ENCODE data around the gene NPAS2.

Gene NPAS2

GRCh38 chr2:101025561-101025960, 205.6 kb downstream of the NPAS2 start:
- no peak for DNase-seq

GRCh38 chr2:101026253-101026701, 206.3 kb downstream of the NPAS2 start:
- DNase-seq, result no peak

GRCh38 chr2:101026923-101027469, 207.1 kb downstream of the NPAS2 start:
- no peak for DNase-seq

- no peak for DNase-seq
These were observed 207.9 kb downstream of the NPAS2 start for GRCh38 chr2:101027852-101028251.

GRCh38 chr2:101030866-101031554, 211.1 kb downstream of the NPAS2 start:
- DNase-seq, result peak in 1 of 2 donors; percentile 4

- no peak for DNase-seq
These were observed 212.3 kb downstream of the NPAS2 start for GRCh38 chr2:101032084-101032776.

GRCh38 chr2:101036562-101036961, 216.6 kb downstream of the NPAS2 start:
- no peak for DNase-seq

- DNase-seq, result no peak
These were observed 217.3 kb downstream of the NPAS2 start for GRCh38 chr2:101037161-101037755.

GRCh38 chr2:101038455-101039255, 218.7 kb downstream of the NPAS2 start:
- no peak for DNase-seq

GRCh38 chr2:101040072-101040471, 220.1 kb downstream of the NPAS2 start:
- DNase-seq, result no peak

- no peak for DNase-seq
These were observed 220.8 kb downstream of the NPAS2 start for GRCh38 chr2:101040761-101041160.

GRCh38 chr2:101041413-101041812, 221.5 kb downstream of the NPAS2 start:
- no peak for DNase-seq

GRCh38 chr2:101045330-101045729, 225.4 kb downstream of the NPAS2 start:
- DNase-seq, result no peak
